ENCODE results near the gene COL18A1.

The COL18A1 gene

DNA sequence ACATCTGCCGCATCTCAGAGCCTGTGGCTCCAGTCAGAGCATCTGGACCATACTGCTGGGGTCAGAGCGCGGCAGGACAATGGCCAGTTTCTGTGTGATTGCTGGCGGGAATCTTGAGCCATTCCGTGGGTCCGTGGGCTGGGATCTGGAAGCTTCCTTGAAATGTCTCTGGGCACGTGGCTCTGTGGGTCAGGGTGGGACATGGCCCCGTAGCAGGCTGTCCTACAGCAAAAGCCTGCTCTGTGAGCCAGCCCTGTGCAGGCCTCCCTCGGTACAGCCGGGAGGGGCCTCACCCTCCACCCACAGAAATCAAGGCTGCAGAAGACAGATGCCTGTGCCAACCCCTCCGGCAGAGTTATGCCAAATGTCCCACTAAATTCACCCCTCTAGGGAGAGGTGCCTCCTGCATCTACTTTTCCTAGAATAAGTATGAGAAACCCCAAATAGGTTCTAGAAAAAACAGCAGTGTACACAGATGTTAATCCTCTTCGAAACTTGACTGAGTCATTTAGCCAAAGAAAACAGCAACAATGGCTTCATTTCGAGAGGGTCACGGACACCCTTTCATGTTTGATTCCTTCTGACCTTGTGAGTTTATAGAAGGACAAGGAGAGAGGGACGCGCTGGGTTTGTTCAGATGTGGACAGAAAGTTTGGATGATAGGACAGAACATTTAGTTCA is 27.8 kb downstream of the COL18A1 start:
- no peak for TF ChIP-seq CTCF (IDR thresholded peaks at IDR 0.05; ENCODE audit: extremely low read depth, insufficient read depth, missing control alignments)
- in situ Hi-C loops (cut with MboI; ENCODE audit: low pct_unique_long_range_greater_than_20kb, low sequenced_read_pairs, unreplicated experiment): no loop called here

DNA sequence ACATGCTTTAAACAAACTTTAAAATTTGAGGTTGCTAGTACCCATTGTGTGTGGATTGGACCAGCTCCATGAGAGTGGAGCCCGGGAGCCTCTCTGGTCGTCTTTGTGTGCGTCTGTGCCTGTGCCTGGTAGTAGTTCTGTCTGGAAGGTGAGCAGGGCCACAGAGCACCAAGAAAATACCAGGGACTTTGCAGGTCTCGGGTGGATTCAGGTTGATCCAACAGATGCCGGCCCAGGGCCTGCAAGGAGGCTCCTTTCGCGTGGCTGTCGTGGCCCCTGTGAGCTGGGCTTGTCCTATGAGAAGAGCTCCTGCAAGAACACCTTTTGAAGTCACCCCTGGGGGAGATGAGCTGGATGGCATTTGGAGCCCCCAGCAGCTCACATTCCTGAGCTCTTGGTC is 28.3 kb downstream of the COL18A1 start:
- in situ Hi-C loops (cut with MboI; ENCODE audit: low pct_unique_long_range_greater_than_20kb, low sequenced_read_pairs, unreplicated experiment): no loop called here
- no peak for DNase-seq (ENCODE audit: low spot score)
- TF ChIP-seq CTCF (IDR thresholded peaks at IDR 0.05; ENCODE audit: extremely low read depth, insufficient read depth, missing control alignments): no peak

More for the DNA sequence above, 27.8 kb downstream of the COL18A1 start:
- DNase-seq (ENCODE audit: low spot score): no peak

DNA sequence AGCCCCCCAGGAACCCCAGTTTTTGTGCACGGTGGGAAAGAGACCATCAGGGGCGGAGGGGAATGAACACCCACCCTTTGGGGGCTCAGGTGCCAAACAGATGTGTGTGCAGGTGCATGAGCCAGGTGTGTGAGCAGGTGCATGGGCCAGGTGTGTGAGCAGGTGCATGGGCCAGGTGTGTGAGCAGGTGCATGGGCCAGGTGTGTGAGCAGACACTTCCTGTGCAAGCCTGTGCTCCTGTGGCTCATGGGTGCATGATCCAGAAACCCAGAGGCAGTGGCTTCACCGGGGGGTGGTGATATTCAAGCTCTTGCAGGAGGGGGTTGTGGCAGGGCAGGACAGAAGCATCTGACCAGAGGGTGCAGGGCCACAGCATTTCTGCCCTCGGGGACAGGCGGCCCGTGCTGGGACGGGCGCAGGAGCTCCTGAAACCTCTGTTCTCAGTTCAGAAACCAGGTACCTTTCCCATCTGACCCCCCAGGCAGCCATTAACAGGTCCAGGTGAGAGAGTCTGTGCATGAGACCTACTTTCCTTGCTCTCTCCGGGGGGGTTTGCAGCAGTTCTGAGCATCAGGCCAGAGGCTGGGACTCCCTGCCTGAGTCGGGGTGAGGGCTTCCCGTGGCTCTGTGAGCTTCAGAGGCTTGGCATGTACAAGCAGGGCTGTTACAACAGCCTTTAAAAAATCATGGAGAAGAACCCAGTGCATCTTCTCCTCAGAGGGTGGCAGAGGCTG is 29.1 kb downstream of the COL18A1 start:
- TF ChIP-seq CTCF (IDR thresholded peaks at IDR 0.05; ENCODE audit: extremely low read depth, insufficient read depth, missing control alignments): no peak
- DNase-seq (ENCODE audit: low spot score): no peak
- in situ Hi-C loops (cut with MboI; ENCODE audit: low pct_unique_long_range_greater_than_20kb, low sequenced_read_pairs, unreplicated experiment): no loop called here

DNA sequence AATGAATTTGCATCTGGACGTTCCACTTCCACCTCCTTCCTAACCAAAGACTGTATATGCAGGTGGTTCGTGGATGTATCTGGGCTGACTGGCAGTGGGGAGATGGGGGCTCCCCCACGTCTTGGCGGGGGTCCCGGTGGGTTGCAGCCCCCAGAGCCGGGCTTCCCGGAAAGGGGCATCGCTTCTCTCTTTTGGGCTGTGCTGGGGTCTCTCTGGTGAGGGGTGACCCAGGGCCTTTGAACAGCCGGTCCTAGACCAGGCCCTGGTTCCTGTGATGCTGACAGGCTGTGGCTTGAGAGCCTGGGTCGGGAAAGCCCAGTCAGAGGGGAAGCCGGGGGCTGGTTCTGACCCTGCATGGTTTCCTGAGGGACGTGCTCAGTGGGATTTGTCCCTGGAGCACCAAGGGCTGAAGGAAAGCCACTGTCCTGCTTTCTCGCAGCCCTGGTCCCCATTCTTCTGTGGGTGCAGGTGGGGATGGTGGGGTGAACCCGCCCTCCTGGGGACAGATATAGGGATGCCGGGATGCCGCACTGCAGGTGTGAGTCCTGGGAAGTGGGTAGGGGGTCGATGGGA is 29.8 kb downstream of the COL18A1 start:
- in situ Hi-C loops (cut with MboI; ENCODE audit: low pct_unique_long_range_greater_than_20kb, low sequenced_read_pairs, unreplicated experiment): no loop called here
- DNase-seq (ENCODE audit: low spot score): no peak
- no peak for TF ChIP-seq CTCF (IDR thresholded peaks at IDR 0.05; ENCODE audit: extremely low read depth, insufficient read depth, missing control alignments)

GRCh38 chr21:45435405-45435981 is 30.5 kb downstream of the COL18A1 start:
- in situ Hi-C loops (cut with MboI; ENCODE audit: low pct_unique_long_range_greater_than_20kb, low sequenced_read_pairs, unreplicated experiment): no loop called here

More at GRCh38 chr21:45435405-45435981, 30.5 kb downstream of the COL18A1 start:
- no peak for TF ChIP-seq CTCF (IDR thresholded peaks at IDR 0.05; ENCODE audit: extremely low read depth, insufficient read depth, missing control alignments)
- DNase-seq (ENCODE audit: low spot score): no peak
